CD4-positive, alpha-beta T cell treated with Interleukin-6 at 100 ng/mL for 8 hours (primary cell): ENCODE data around the gene NRP1.

Source experiments
- DNase-seq: peaks from one replicate; pipeline ENCODE4 v3.0.0-alpha.2; 2020; ENCODE audit warnings: mixed read lengths, low spot score

Gene NRP1

DNA sequence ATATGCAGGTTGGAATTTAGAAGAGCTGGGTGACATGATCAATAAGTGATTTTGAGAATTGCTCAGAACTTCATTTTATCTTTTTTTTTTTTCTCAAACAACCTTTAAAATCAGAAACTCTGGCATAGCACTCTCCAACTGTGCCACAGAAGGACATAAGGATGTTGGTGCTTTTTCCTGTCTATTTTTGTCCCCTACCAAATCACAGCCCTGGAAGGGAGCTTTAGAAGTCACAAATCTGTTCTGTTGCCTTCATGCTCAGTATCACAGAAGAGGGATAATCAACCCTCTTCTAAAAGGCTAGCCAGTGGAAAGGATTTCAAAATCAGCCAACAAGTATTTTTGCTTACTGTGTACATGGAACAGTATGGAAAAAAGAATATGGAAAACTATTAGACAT lies 14.8 kb upstream of the NRP1 start:
- no peak for DNase-seq

GRCh38 chr10:33347211-33347610 lies 12.7 kb upstream of the NRP1 start:
- DNase-seq = no peak

- DNase-seq = no peak
These were observed 10.8 kb upstream of the NRP1 start for GRCh38 chr10:33345236-33345635.

DNA sequence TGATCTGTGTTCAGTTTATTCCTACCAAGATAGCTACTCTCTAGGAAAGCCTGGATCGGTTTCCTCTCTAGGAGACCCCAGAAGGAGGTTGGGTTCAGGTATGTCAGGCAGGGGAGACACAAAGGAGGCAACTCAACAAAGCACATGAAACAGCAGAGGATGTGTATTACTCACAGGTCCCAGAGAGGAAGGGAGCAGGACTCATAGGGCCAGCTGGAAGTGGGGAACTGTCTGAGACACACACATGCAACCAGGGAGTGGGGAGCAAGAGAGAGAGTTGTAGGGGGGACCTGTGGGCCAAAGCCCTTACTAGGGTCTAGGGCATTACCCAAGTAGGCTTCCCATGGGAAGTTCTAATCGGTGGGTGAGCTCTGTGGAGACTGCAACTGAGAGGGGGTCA lies 10.2 kb upstream of the NRP1 start:
- no peak for DNase-seq

DNA sequence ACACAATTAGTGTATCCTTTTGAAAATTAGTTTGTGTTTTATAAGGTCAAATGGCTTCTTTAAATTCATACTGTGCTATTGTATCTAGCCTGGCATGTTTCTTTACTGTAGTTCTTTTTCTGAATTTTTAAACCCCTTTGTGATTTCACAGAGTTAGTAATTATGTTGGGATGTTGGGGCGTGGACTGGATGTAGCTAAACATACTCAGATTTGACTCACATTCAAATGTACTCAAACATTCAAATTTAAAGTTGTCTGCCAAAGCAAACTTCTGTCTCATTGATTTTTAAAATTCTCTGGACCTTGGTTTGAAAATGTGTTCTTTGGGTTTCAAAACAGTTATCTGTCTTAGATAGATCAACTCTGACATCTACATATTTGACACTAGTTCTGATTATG lies 7.2 kb upstream of the NRP1 start:
- no peak for DNase-seq

DNA sequence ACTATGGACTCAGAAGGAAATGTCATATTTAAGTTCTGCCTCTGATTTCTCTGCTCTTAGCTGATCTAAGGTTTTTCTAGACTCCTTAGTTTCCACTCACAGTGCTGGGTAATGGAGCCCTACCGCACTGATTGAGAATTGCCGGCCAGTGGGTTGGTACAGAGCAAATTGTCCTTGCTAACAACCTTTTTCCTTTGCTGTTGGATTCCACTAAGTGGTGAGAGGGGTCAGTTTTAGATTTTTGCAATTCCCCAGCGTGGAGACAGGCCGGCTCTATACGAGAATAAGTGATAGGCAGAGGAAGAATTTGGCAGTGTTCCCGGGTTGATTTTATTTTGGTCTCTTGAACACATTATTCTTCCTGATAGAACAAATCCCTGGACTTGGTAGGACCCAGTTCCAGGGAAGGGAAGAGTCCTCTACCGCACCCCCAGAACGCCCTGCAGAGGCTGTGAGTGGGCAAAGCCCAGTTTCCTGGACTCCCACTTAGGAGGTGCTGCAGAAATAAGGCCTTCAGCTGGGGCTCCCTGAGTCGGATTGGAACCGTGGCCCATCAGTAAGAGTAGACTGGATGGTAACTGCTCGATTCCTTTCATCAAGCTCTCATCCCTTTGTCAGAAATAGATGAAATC lies 3.0 kb upstream of the NRP1 start:
- no peak for DNase-seq

- no peak for DNase-seq
These were observed 2.3 kb upstream of the NRP1 start for GRCh38 chr10:33336582-33337325.

DNA sequence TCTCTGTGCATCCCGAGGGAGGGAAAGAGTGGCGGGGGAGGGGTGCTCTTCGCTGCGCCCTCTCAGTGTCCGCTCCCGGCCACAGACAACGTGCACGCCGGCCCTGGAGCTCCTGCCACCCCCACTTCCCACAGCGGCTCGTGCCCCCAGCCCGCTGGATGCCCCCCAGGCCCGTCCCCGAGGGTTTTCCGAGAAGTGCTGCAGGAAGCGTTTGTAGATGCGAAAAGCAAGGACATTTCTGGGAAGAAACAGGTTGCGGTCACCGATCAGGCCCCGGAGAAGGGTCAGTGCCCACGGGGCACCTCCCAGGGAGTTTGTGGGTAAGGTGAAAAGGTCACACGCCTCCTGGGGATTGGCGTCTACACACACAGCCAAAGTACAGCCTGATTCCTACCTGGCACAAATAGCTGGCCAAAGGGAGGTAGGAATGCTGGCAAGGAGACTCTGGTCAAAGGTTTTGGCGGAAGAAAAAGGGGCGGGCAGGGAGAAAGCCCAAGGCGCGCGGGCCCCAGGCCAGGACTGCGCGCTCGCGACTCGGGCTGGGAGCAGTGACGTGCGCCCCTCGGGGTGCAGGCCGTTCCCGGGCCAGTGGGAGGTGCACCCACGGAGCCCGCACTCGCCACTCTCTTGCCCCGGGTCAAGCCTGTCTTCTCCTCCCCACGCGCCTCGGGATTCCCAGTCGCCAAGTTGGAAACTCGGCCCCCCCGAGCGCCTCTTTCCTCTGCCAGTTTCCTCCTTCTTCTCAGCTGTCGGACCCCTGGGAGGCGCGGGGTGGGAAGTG lies 1.5 kb upstream of the NRP1 start:
- no peak for DNase-seq

DNA sequence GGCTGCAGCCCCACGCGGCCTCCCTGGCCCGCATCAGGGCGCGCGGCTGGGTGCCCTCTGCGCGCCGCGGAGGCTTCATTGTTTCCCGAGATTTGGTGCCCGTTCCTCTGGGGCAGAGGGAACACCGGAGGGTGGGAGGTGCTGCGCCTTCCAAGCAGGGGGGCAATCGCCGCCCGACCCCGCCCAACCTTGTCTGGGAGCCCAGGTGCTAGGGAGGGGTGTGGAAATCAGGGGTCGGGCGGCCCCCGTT lies 1.0 kb upstream of the NRP1 start:
- DNase-seq = no peak

- no peak for DNase-seq
These were observed 511 bp upstream of the NRP1 start for GRCh38 chr10:33334805-33335550.

- peak; percentile 25 for DNase-seq
These were observed 986 bp downstream of the NRP1 start for GRCh38 chr10:33333260-33334101.

- no peak for DNase-seq
These were observed 2.0 kb downstream of the NRP1 start for GRCh38 chr10:33332183-33333065.

DNA sequence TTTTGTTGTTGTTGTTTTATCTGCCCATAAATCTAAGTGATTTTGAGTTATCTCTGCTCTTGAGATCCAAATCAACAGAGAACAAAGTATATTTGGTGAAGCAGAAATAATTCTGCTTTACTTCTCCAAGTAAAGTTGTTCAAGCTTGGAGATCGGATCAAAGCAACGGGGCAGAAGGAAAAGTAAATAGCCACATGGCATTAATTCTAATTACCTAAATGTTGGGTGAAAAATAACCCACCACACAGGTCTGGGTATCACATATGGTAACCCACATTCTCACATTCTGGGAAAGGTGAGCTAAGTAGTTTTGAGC lies 3.1 kb downstream of the NRP1 start:
- DNase-seq = no peak

DNA sequence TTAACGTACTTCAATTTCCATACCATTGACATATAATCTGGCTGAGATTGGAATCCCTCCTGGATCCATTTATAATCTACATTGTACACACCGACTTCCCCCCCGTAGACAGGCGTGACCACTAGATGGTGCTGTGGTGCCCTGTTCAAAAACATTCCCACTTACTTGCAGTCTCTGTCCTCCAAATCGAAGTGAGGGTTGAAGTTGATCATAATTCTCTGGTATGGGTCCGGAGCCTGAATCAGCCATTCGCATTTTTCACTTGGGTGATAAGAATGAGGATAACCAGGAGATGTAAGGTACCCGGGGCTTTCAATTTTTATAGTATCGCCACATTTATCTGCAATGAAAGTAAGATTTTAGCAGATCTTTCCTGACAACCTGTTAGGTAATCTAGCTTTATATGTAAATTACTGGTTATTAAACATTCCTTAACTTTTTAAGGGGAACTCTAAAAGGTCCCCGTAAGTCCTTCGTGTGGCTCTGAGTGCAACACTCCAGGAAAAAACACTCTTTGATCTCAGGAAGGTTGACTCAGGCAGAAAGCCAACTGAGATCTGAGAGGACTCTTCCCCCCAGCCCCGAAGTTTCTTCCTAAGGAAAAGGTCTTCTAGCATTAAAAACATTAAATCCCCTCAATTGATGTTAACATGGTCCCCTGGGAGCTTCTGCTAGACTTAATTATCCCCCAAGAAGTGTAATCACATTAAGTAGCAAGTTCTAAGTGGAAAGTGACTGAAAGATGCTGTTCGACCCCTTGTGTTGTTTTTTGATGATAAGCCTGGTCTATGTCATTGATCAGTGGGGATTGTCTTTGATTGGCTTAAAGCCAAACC lies 3.7 kb downstream of the NRP1 start:
- peak; percentile 66 for DNase-seq

GRCh38 chr10:33329178-33329577 lies 5.3 kb downstream of the NRP1 start:
- DNase-seq = no peak

DNA sequence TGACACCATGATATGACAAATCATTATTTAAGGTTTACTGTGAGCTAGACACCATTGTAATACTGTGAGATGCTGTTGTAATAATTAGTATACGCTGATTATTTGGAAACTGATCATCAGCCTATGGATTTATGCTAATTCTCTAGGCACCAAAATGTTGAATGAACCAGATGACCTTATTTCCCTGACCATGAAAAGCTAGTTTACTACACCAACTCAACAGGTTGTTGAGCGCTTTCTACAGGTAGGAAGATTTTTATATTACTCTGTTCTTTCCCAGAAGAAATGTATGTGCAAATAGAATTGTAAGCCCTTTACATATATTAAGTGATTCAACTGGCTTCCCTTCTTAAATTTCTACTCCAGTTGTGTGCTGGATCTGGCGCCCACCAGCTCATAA lies 6.2 kb downstream of the NRP1 start:
- DNase-seq = no peak

GRCh38 chr10:33327751-33328150 lies 6.7 kb downstream of the NRP1 start:
- DNase-seq = no peak

DNA sequence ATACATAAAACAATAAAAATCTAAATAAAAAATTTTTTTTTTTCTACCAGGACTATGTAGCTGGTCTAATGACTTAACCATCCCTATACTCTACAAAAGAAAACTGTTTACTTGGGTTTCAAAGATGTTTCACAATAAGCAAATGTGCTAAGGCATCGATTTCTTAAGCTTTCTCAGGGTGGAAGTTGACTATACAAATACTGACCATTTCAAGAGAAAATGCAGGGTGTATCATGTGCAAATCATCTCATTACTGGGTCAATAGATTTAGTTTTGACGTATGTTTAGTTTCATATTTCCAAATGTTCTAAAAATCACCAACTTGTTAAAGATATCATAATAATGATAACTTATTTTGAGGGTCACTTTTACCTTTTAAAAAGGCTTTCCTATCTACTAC lies 7.5 kb downstream of the NRP1 start:
- no peak for DNase-seq

DNA sequence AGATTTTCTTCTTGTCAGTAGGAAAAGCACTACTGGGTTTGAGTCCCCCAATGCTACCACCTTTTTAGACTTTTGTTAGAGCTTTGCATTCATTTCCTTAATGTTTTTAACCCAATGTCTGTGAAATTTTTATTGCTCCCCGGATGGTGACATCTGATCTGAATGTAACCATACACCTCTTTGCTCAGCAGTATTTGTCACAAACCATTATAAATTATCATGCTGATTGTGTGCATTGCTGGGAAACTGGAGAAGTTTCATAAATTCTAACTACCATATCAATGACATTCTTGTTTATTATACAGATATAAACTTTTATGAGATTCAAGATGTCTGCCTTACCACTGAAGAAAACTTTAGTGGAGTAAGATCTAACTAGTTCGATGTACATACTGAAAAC lies 8.5 kb downstream of the NRP1 start:
- no peak for DNase-seq

DNA sequence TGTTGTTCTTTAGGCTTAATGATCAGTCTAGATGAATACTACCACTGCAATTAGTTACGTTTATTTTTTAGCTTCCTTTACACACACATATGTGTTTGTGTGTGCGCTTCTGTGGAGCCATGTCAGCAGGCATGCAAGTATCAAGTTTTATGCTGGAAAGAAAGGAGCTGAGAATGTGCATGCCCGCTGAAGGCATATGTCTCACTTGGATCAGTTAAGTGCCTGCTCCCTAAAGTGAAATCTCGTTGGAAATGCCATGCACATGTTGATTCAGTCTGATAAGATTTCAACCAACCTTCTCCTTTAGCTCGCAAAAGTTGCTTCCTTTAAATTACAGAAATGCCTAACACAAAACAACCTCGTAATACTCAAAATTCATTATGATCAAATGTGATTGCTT lies 10.7 kb downstream of the NRP1 start:
- no peak for DNase-seq
